ENCODE measurements around the gene ITGB3BP.

- TF ChIP-seq CTCF (conservative IDR thresholded peaks at IDR 0.05; ENCODE audit: low read depth, low read length) (no peak), MAFK (IDR thresholded peaks at IDR 0.05; ENCODE audit: low read depth, low read length) (no peak), MAZ (IDR thresholded peaks at IDR 0.05; ENCODE audit: borderline replicate concordance, low read depth, low read length) (no peak), POLR2A (IDR thresholded peaks at IDR 0.05; ENCODE audit: low read depth, low read length) (no peak), RFX5 (IDR thresholded peaks at IDR 0.05; ENCODE audit: low read depth, low read length) (no peak), RAD21 (IDR thresholded peaks at IDR 0.05; ENCODE audit: low read length) (no peak), CEBPB (IDR thresholded peaks at IDR 0.05; ENCODE audit: low read depth, low read length) (no peak), RCOR1 (IDR thresholded peaks at IDR 0.05; ENCODE audit: insufficient replicate concordance, low read length) (no peak), SMC3 (IDR thresholded peaks at IDR 0.05; ENCODE audit: low read depth, low read length) (no peak), BHLHE40 (IDR thresholded peaks at IDR 0.05; ENCODE audit: low read depth, low read length) (no peak), NFE2L2 (IDR thresholded peaks at IDR 0.05; ENCODE audit: low read depth, low read length) (no peak), USF2 (IDR thresholded peaks at IDR 0.05; ENCODE audit: low read depth, low read length) (no peak), MXI1 (IDR thresholded peaks at IDR 0.05; ENCODE audit: borderline replicate concordance, low read depth, low read length) (no peak)
Measured at GRCh38 chr1:63501256-63501655, 21.8 kb downstream of the ITGB3BP start.
